Colonic mucosa (tissue), 4 donors: Measurements from ENCODE around the gene FBN1. TPM values are rescaled to one million over a fixed set of nuclear protein-coding genes. Genes with fewer than 3 reads are reported as not detected.

ENCODE experiments used
- DNase-seq: peaks from one replicate; pipeline ENCODE4 v3.0.0-alpha.2; 2020
- H3K27ac ChIP-seq: fragments of 200-600 bp; one replicate; pipeline ENCODE4 v1.8.0; 2021
- H3K27me3 ChIP-seq: fragments of 200-600 bp; one replicate; pipeline ENCODE4 v1.8.0; 2021
- H3K36me3 ChIP-seq: fragments of 200-600 bp; one replicate; pipeline ENCODE4 v1.8.0; 2021
- H3K4me1 ChIP-seq: fragments of 200-600 bp; one replicate; pipeline ENCODE4 v1.8.0; 2021; ENCODE audit warnings: mild to moderate bottlenecking
- H3K4me3 ChIP-seq: fragments of 200-600 bp; one replicate; pipeline ENCODE4 v1.8.0; 2021
- H3K9ac ChIP-seq, 2 donors: one replicate each; pipeline ENCODE4 v1.7.0; 2013; ENCODE audit warnings: control low read depth in 2 of 2, low read depth in 2 of 2, low read length in 2 of 2
- H3K9me3 ChIP-seq: fragments of 200-600 bp; one replicate; pipeline ENCODE4 v1.8.0; 2021
- intact Hi-C: fragments of 100-400 bp; cut with DNase I; formaldehyde crosslinking; loops from one replicate; pipeline ENCODE4 v1.14.1; 2022
- total RNA-seq, 2 donors: library from RNA; stranded (reverse); fragmentation: NEBNext Ultra II Directional in 1 of 2; extraction: Animal tissue kit (Norgen Biotek cat#: 25700) in 1 of 2; gene quantifications; one replicate each; pipeline ENCODE4 v1.2.1, GENCODE V29; 2021
- TF ChIP-seq, protein P1 (sequence below): fragments of 200-600 bp; IDR thresholded peaks from one replicate; pipeline ENCODE4 v1.8.0; 2022; ENCODE audit warnings: antibody characterized with exemption, mild to moderate bottlenecking
- donor health status: healthy.
- donor health status: DM: no; HTN: no; CAD: no.
- donor health status: DM: no; HTN: no; CAD: no.

The FBN1 gene
- total RNA-seq, 2 donors from 2014 or later: 6.6 to 19.5 TPM

DNA sequence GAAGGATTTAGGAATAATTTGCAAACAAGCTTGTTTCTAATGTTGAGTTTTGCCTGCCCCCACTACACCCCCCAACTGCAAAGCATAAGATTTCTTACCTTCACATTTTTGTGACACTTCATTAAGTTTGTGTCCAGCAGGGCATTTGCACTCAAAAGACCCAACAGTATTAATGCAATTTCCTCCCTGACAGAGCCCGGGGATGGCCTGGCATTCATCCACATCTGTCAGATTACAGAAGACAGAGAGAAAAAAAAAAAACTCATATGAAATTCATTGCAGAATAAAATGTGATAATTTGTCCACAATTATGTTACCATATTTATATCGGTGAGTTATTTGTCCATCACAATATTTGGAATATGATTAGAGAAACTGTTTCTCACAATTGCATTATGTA, 111.5 kb downstream of the FBN1 start:
- intact Hi-C loops: no loop called here
- H3K27ac ChIP-seq: no peak overlapping the region

DNA sequence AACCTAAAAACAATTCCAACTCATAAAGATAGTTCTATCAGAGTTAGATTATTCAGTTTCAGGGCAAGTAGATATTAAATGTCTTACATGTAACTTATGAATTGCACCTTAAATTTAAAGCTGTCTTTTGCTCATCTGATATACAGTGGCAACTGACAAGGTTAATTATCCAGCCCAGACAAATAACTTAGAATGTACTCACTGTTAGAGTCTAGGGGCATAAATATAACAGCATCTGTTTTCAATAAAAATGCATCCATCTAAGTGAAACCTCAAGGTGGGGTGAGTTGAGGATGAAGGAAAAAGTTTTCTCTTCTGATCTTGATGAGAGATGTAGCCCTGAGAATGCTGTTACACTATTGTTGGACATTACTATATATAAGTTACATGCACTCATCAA, 112.6 kb downstream of the FBN1 start:
- H3K9ac ChIP-seq: no peak overlapping the region

More for the DNA sequence above, 111.5 kb downstream of the FBN1 start:
- H3K9ac ChIP-seq: no peak overlapping the region
- H3K4me1 ChIP-seq: no peaks in the 10 kb centered on the region
- no peak for DNase-seq
- H3K9me3 ChIP-seq: no peaks in the 10 kb centered on the region
- H3K36me3 ChIP-seq: no peaks in the 10 kb centered on the region
- H3K27me3 ChIP-seq: no peaks in the 10 kb centered on the region
- no peak overlapping the region for H3K4me3 ChIP-seq
- TF ChIP-seq, protein P1, sequence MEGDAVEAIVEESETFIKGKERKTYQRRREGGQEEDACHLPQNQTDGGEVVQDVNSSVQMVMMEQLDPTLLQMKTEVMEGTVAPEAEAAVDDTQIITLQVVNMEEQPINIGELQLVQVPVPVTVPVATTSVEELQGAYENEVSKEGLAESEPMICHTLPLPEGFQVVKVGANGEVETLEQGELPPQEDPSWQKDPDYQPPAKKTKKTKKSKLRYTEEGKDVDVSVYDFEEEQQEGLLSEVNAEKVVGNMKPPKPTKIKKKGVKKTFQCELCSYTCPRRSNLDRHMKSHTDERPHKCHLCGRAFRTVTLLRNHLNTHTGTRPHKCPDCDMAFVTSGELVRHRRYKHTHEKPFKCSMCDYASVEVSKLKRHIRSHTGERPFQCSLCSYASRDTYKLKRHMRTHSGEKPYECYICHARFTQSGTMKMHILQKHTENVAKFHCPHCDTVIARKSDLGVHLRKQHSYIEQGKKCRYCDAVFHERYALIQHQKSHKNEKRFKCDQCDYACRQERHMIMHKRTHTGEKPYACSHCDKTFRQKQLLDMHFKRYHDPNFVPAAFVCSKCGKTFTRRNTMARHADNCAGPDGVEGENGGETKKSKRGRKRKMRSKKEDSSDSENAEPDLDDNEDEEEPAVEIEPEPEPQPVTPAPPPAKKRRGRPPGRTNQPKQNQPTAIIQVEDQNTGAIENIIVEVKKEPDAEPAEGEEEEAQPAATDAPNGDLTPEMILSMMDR: no peak

DNA sequence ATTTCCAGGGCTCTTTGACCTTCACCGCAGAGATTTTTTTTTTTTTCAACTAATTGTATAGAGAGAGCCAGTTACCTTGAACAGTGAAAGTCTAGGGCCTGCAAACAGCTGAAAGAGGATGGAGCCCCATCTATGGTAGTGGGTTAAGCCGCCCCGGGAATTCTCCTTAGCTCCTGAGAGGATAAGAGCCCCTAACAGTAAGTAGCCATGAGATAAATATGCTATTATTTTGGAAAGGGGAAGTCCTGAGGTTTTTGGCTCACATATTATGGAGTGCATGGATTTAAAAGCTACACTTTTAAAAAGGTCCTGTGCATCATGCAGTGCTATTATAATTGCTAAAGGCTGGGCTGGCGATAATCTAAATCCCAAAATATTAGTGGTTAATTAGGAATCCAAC, 115.0 kb downstream of the FBN1 start:
- Histone ChIP-seq H3K27ac (no peak overlapping the region), H3K36me3 (no peaks in the 10 kb centered on the region), H3K27me3 (no peaks in the 10 kb centered on the region), H3K4me1 (no peaks in the 10 kb centered on the region), H3K4me3 (no peak overlapping the region), H3K9me3 (no peaks in the 10 kb centered on the region), H3K9ac (no peak overlapping the region)
- DNase-seq: no peak
- intact Hi-C loops: no loop called here
- TF ChIP-seq, protein P1: no peak

More for the DNA sequence above, 112.6 kb downstream of the FBN1 start:
- intact Hi-C loops: no loop called here
- no peaks in the 10 kb centered on the region for H3K9me3 ChIP-seq
- no peak overlapping the region for H3K4me3 ChIP-seq
- no peaks in the 10 kb centered on the region for H3K36me3 ChIP-seq
- TF ChIP-seq, protein P1: no peak
- H3K27me3 ChIP-seq: no peaks in the 10 kb centered on the region
- no peaks in the 10 kb centered on the region for H3K4me1 ChIP-seq
- DNase-seq: no peak
- no peak overlapping the region for H3K27ac ChIP-seq

DNA sequence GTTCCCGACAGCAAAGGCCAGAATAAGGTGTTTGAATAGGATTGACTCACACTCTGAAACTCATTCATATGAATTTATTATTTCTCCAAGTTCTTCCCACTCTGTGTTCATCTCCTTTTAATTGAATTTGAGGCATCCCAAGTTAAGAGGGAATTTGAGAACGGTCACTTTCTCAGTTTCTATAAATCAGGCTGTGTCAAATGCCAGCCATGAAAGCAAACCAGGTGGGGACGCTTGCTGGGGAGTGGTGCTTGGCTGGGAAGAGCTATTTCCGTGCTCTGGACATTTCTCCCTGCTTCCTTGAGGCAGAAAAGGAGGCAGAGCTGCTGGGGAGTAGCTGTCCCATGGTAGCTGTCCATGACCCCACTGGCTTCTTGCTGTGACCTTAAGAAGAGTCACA, 116.6 kb downstream of the FBN1 start:
- Histone ChIP-seq H3K27me3 (no peaks in the 10 kb centered on the region), H3K27ac (no peak overlapping the region), H3K9ac (no peak overlapping the region), H3K4me3 (no peak overlapping the region), H3K4me1 (no peaks in the 10 kb centered on the region), H3K36me3 (no peaks in the 10 kb centered on the region), H3K9me3 (no peaks in the 10 kb centered on the region)
- intact Hi-C loops: no loop called here
- DNase-seq: no peak
- TF ChIP-seq, protein P1: no peak

DNA sequence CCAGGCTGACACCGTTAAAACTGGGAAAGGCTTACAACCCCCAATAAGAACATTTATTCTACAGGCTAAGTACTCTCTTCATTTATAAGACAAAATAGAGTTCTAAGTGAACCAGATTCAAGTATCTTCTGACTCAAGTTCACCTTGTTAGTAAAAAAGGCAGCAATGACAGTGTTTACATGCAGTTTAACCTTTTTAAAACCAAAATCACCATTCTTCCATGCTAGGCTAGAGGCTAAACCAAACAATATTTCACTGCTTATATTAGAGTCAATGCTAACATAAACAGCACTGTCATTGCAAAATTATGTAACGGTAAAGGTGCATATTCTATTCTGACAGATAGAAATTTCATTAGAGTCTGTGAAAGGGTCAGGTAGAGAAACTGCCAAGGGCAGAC, 118.0 kb downstream of the FBN1 start:
- H3K4me1 ChIP-seq: no peaks in the 10 kb centered on the region
- no peaks in the 10 kb centered on the region for H3K27me3 ChIP-seq
- no peak overlapping the region for H3K27ac ChIP-seq
- no peaks in the 10 kb centered on the region for H3K9me3 ChIP-seq
- TF ChIP-seq, protein P1: no peak
- intact Hi-C loops: no loop called here
- H3K9ac ChIP-seq: no peak overlapping the region
- no peak overlapping the region for H3K4me3 ChIP-seq
- H3K36me3 ChIP-seq: no peaks in the 10 kb centered on the region
- DNase-seq: no peak

DNA sequence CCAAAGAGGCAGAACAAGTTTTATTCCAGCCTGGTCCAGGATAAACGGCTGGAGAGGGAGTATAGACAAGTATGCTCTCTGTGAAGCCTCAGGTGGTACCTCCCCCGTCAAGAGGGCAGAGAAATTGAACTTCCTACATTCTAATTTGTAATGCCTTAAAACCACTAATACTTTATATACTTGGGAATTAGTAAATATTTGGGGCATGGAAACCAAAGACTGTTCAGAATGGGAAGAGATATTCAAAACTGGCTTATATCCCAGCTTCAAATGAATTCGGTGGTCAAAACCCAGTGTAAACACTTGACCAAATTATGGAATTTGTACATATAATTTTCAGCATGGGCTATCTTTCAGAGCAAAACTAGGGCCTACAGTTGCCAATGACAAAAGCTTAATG, 122.6 kb downstream of the FBN1 start:
- H3K27me3 ChIP-seq: no peaks in the 10 kb centered on the region
- H3K4me3 ChIP-seq: no peak overlapping the region
- intact Hi-C loops: no loop called here
- H3K9me3 ChIP-seq: no peaks in the 10 kb centered on the region
- DNase-seq: no peak
- no peak overlapping the region for H3K27ac ChIP-seq
- no peaks in the 10 kb centered on the region for H3K4me1 ChIP-seq
- no peak overlapping the region for H3K9ac ChIP-seq
- TF ChIP-seq, protein P1: no peak
- H3K36me3 ChIP-seq: no peaks in the 10 kb centered on the region
